DOHH2 (cell line): ENCODE data around the gene IPO7.

Experiments used
- H3F3A ChIP-seq: fragments of 200-600 bp; sonication (generic), shearing (Covaris generic); 2 replicates; pipeline ENCODE4 v1.6.0; 2016; ENCODE audit warnings: antibody characterized with exemption, mild to moderate bottlenecking; ENCODE audit not compliant: control insufficient read depth, insufficient read depth
- H3K27ac ChIP-seq: fragments of 200-600 bp; sonication (generic); 2 replicates; pipeline ENCODE4 v1.5.1; 2014; ENCODE audit warnings: low read depth, mild to moderate bottlenecking, low read length, moderate library complexity
- H3K27me3 ChIP-seq: fragments of 200-600 bp; sonication (generic); 2 replicates; pipeline ENCODE4 v1.6.1; 2014; ENCODE audit warnings: mild to moderate bottlenecking, low read length, mixed read lengths; ENCODE audit not compliant: control insufficient read depth
- H3K36me3 ChIP-seq: fragments of 200-600 bp; sonication (generic); 2 replicates; pipeline ENCODE4 v1.6.1; 2014; ENCODE audit warnings: mild to moderate bottlenecking, low read length, moderate library complexity, mixed read lengths; ENCODE audit not compliant: control insufficient read depth
- H3K4me1 ChIP-seq: fragments of 200-600 bp; sonication (generic); 2 replicates; pipeline ENCODE4 v1.6.1; 2014; ENCODE audit warnings: mild to moderate bottlenecking, low read length, mixed read lengths; ENCODE audit not compliant: control insufficient read depth
- H3K4me2 ChIP-seq: fragments of 200-600 bp; sonication (generic); 2 replicates; pipeline ENCODE4 v1.6.0; 2014; ENCODE audit warnings: mild to moderate bottlenecking, low read length, moderate library complexity
- H3K4me3 ChIP-seq: fragments of 200-600 bp; sonication (generic); 2 replicates; pipeline ENCODE4 v1.5.1; 2014; ENCODE audit warnings: mild to moderate bottlenecking, low read length, mixed read lengths
- H3K79me2 ChIP-seq: fragments of 200-600 bp; sonication (generic); 2 replicates; pipeline ENCODE4 v1.6.1; 2014; ENCODE audit warnings: mild to moderate bottlenecking, low read length, mixed read lengths; ENCODE audit not compliant: control insufficient read depth
- H3K9me2 ChIP-seq: fragments of 200-600 bp; sonication (generic); replicated peaks from 2 replicates; pipeline ENCODE4 v1.6.1; 2014; ENCODE audit warnings: mild to moderate bottlenecking, low read length, mixed read lengths; ENCODE audit not compliant: control insufficient read depth
- H3K9me3 ChIP-seq: fragments of 200-600 bp; sonication (generic); 2 replicates; pipeline ENCODE4 v1.6.1; 2014; ENCODE audit warnings: antibody characterized with exemption, low read length, mixed read lengths; ENCODE audit not compliant: control insufficient read depth, insufficient read depth
- H4K20me1 ChIP-seq: fragments of 200-600 bp; sonication (generic); 2 replicates; pipeline ENCODE4 v1.6.0; 2014; ENCODE audit warnings: low read depth, mild to moderate bottlenecking, antibody characterized with exemption, low read length, moderate library complexity; ENCODE audit not compliant: control insufficient read depth, insufficient read depth
- EZH2phosphoT487 ChIP-seq: fragments of 200-600 bp; sonication (generic); IDR thresholded peaks from 2 replicates; pipeline ENCODE4 v1.6.1; 2017; ENCODE audit warnings: borderline replicate concordance, mild to moderate bottlenecking, antibody characterized with exemption, low read length, moderate library complexity, mixed read lengths
- TF ChIP-seq, protein P1 (sequence below): fragments of 200-600 bp; sonication (generic); IDR thresholded peaks from one replicate; pipeline ENCODE4 v1.5.1; 2014; ENCODE audit warnings: antibody characterized with exemption, mild to moderate bottlenecking, low read depth, low read length; ENCODE audit not compliant: poor library complexity, severe bottlenecking

The IPO7 gene

DNA sequence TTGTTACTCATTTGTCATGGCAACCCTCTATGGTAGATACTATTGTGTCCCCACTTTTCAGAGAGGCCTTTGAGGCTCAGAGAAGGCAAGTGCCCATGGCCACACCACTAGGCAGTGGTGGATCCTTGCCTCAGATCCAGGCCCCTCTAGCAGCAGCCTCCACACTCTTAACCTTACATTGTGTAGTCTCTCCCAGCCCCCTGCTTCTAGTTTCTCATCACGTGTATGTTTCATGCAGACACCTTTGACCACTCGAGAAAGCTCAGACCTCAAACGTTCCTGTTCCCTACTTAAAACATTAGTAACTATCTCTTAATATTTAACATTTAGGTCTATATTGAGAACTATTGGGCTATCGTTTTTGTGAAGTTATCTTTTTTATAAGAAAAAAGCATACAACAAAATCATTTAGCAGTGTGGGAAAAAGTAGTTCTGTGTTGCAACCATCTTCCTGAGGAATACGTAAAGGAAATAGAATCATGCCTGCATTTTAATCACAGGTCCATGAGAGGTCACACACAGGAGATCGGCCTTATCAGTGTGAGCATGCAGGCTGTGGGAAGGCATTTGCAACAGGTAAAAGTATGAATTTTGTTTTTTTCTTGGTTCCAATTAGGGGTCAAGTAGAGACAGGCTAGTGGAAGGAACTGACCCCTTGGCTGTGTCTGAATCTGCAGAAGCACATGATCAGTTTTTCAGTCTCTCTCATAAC is 111.5 kb downstream of the IPO7 start:
- no peaks in the 10 kb centered on the region for H3K79me2 ChIP-seq
- H4K20me1 ChIP-seq, result no peaks in the 10 kb centered on the region
- no peaks in the 10 kb centered on the region for H3K4me1 ChIP-seq
- H3K4me2 ChIP-seq, result no peak overlapping the region
- H3K36me3 ChIP-seq, result peaks cover 64% of the 10 kb centered on the region
- H3K9me2 ChIP-seq, result no peaks in the 10 kb centered on the region
- no peak overlapping the region for H3K27ac ChIP-seq
- H3K4me3 ChIP-seq, result no peak overlapping the region
- no peaks in the 10 kb centered on the region for H3K9me3 ChIP-seq
- no peaks in the 10 kb centered on the region for H3F3A ChIP-seq
- H3K27me3 ChIP-seq, result no peaks in the 10 kb centered on the region
- no peak for TF ChIP-seq EZH2phosphoT487
- TF ChIP-seq, protein P1, sequence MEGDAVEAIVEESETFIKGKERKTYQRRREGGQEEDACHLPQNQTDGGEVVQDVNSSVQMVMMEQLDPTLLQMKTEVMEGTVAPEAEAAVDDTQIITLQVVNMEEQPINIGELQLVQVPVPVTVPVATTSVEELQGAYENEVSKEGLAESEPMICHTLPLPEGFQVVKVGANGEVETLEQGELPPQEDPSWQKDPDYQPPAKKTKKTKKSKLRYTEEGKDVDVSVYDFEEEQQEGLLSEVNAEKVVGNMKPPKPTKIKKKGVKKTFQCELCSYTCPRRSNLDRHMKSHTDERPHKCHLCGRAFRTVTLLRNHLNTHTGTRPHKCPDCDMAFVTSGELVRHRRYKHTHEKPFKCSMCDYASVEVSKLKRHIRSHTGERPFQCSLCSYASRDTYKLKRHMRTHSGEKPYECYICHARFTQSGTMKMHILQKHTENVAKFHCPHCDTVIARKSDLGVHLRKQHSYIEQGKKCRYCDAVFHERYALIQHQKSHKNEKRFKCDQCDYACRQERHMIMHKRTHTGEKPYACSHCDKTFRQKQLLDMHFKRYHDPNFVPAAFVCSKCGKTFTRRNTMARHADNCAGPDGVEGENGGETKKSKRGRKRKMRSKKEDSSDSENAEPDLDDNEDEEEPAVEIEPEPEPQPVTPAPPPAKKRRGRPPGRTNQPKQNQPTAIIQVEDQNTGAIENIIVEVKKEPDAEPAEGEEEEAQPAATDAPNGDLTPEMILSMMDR, result no peak
